Fibroblast of skin of scalp (primary cell): ENCODE measurements around the gene DNAH6.
A peak's percentile ranks its signal among the peaks of the same experiment; 100 is the strongest.
"Not testable (repeated sequence)": the region's sequence is repeated elsewhere in the genome, so short reads cannot be mapped to it uniquely, and the experiment has no call there.

Source experiments
- DNase-seq: peaks from one replicate; pipeline ENCODE4 v3.0.0-alpha.2; 2013

DNAH6 gene

GRCh38 chr2:84844141-84844540 lies 327.8 kb downstream of the DNAH6 start:
- no peak for DNase-seq

DNA sequence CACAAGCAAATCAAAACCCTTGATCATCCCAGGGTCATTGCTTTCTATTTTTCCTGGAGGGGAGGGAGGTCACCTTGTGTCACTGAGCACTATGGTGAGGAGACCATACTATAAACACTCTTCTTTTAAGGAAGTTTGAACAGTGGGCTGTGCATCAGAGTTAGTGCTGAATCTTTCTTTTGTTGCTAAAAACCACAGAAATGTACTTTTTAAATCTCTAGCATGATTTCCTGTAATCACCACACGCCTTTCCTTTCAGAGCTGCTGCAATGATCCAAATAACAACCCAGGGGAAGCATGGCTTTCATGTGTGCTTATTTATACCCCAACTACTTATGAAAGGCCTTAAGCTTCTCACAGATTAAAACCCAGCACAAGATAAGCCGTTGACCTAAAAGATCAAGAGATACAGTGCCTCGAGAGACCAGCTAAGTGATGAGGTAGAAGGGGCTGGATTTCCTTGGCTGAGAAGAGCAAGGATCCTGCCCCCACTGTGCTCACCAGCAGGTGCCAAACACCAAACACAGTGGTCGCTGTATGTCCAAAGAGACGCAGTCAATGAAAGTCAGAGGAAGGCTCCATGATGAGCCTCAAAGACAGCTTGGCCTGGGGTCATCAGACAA lies 329.9 kb downstream of the DNAH6 start:
- peak; percentile 6 for DNase-seq

DNA sequence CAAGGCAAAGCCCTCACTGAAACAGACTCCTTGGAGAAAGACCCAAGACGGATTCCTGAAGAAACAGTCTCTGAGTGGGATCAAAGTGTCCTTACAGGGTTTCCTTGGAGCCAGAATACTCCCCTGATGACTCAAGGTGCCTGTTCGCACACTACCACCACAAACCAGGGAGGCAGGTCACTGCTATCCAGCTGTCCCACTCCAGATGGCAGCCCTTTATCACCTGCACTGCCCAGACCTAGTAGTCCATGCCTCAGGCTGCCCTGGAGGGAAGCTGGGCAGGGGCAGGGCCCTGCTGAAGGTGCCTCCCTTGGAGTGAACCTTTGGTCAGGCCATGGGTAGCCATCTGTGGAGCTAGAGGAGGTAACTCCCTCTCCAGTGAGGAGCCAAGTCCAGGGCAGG lies 330.4 kb downstream of the DNAH6 start:
- DNase-seq, result no peak

GRCh38 chr2:84847326-84848050 lies 331.2 kb downstream of the DNAH6 start:
- peak; percentile 4 for DNase-seq

- no peak for DNase-seq
Observed at GRCh38 chr2:84849271-84849952, 333.1 kb downstream of the DNAH6 start.

- DNase-seq, result no peak
Observed at GRCh38 chr2:84850471-84850870, 334.2 kb downstream of the DNAH6 start.

DNA sequence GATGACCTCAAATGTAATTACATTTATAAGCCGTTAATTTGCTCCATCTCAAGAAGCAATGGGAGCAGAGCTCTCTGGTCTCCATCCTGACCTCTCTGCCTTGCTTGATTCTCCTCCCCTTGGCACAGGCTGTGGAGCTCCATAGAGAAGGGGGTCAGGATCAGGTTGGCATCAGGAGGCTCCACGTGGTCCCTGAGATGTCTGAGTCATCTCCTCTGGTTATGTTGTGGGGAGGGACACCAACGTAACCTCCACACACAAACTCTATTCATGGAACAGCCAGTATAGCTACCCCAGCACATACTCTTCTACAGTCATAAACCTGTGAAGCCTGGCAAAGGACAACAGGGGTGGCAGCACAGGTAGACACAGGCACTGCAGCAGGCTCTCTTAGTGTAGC lies 335.6 kb downstream of the DNAH6 start:
- no peak for DNase-seq

DNA sequence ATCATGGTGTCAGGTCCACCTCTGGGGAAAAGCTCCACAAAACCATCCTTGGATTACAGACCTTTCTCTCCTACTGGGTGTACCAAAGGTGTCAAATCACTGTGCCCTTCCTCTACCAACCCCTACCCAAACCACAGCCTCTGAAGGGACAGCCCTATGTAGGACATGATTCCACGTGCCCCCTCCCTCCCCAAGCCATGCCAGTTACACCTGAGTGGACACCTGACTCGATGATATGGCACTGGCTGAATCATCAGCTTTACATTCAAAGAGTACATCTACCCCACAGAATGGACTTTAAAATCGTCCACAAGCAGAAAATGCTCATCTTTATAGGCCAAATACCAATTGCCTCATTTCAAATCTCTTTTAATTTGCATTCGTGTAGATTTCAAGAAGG lies 338.6 kb downstream of the DNAH6 start:
- no peak for DNase-seq

GRCh38 chr2:84855731-84856130 lies 339.4 kb downstream of the DNAH6 start:
- DNase-seq, result no peak

DNA sequence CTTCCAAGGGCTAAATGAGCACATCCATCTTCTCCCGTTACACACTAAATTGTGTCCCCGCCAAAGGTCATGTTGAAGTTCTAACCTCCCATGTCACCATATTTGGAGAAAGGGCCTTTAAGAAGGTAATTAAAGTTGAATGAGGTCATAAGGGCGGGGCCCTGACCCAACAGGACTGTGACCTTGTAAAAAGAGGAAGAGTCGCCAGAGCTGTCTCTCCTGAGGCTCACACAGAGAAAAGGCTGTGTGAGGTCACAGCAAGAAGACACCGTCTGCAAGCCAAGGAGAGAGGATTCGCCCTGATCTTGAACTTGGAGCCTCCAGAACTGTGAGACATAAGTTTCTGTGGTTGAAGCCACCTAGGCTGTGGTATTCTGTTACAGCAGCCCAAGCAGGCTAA lies 340.5 kb downstream of the DNAH6 start:
- no peak for DNase-seq

DNA sequence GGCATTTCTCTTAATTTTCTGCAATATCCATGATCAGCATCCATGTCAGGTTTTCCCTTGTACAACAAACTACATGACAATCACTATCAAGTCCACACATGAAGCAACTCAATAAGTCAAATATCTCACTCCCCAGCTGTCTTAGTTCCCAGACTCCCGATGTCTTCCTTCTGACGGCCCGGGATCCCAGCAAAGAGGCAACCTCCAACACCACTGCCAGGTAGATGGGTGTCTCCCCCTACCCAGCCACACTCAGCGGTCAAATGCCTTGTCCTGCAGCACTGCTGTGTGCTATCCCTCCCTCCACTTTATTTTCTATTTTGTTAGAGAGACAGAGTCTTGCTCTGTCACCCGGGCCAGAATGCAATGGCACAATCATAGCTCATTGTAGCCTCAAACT lies 341.3 kb downstream of the DNAH6 start:
- DNase-seq, result no peak

- DNase-seq, result no peak
Observed at GRCh38 chr2:84858123-84858522, 341.8 kb downstream of the DNAH6 start.

DNA sequence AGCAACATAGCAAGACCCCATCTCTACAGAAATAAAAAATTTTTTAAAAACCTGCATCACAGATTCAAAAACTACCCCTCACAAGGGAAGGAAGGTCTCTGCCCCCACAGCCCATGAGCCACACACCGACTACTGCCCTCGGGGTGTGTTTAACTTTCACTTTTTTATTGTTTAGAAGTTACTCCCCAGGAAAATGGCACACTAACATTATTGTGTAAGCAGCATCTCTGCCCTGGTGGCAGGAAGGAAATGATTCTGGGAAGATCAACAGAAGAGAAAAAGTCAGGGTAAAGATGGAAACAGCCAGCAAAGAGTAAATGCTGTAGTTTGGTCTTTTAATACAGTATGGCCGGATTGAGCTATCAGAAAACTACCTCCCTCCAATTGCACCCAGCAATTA lies 342.6 kb downstream of the DNAH6 start:
- no peak for DNase-seq

DNA sequence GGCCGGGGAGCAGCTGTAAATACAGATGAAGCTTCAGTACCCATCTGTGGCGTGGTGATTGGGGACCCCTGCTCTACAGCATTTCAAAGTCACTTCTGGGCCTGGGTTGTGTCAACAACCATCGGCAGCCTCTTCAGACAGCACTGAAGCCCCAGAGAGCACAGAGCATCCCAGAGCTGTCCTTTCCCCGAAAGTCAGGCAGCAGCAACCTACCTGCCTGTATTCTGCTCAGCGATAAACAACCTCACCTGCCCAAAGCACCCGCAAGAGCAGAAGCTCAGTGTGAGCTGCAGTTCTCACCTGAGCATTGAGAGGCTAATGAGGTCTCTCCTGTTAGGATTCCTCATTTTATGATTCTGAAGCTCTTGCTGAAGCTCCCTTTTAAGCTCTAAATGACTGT lies 345.2 kb downstream of the DNAH6 start:
- no peak for DNase-seq

DNA sequence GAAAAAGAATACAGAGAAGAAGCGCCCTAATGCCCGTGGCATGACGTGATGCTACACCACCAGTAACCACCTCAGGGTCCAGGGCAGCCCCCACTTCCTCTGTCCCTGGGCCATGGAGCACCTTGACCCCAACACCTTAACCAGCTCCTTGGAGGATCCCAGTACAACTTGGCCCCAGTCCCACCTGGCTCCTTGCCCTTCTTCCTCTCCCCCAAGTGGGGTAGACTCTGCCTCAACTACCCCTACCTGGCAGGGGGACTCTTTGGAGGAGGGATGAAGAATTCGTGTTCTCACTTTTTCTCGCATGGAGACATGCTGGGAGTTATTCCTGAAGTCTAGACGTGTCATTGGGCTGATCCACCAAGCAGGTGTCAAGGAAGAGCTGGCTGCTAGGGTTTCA lies 345.7 kb downstream of the DNAH6 start:
- no peak for DNase-seq

GRCh38 chr2:84865181-84865783 lies 349.0 kb downstream of the DNAH6 start:
- peak; percentile 41 for DNase-seq

DNA sequence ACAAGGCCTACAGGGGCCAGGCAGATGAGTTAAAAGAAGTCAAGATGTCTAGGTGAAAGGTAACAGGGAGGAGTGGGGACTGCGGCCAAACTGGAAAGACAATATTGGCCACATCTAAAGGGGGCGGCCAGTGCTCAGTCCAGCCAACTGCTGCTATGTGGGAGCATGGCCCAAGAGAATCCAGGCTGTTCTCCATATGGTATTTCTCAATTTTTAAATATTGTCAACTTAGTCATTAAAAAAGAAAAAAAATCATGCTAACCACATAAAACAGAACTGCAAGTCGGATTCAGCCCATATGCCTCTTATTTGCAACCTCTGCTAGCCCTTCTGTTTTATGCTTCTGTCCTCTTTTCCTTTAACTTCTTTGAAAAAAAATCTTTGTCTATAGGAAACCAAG lies 349.8 kb downstream of the DNAH6 start:
- no peak for DNase-seq

DNA sequence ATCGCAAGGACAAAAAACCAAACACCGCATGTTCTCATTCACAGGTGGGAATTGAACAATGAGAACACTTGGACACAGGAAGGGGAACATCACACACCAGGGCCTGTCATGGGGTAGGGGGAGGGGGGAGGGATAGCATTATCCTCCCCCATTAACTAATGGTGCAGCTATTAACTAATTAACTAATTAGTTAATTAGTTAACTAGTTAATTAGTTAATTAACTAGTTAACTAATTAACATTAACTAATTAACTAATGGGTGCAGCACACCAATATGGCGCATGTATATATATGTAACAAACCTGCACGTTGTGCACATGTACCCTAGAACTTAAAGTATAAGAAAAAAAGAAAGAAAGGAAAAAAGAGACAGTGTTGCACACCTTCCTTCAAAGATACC lies 352.0 kb downstream of the DNAH6 start:
- not testable (repeated sequence) for DNase-seq
